Testis (tissue), 2 donors: ENCODE measurements around the gene AHCYL2.

ENCODE experiments used
- POLR2A ChIP-seq: fragments of 450-650 bp; IDR thresholded peaks from one replicate; pipeline ENCODE4 v1.6.1; 2017; ENCODE audit warnings: antibody characterized with exemption, mild to moderate bottlenecking, moderate library complexity
- TF ChIP-seq, protein P1 (sequence below), 3 experiments: fragments of 450-650 bp in 2 of 3; fragments of 200-600 bp in 1 of 3; sonication (generic) in 1 of 3; IDR thresholded peaks; one replicate each; pipeline ENCODE4 v1.5.1; 2016 to 2019; ENCODE audit warnings: antibody characterized with exemption in 3 of 3, mild to moderate bottlenecking in 2 of 3, moderate library complexity in 1 of 3

DNA sequence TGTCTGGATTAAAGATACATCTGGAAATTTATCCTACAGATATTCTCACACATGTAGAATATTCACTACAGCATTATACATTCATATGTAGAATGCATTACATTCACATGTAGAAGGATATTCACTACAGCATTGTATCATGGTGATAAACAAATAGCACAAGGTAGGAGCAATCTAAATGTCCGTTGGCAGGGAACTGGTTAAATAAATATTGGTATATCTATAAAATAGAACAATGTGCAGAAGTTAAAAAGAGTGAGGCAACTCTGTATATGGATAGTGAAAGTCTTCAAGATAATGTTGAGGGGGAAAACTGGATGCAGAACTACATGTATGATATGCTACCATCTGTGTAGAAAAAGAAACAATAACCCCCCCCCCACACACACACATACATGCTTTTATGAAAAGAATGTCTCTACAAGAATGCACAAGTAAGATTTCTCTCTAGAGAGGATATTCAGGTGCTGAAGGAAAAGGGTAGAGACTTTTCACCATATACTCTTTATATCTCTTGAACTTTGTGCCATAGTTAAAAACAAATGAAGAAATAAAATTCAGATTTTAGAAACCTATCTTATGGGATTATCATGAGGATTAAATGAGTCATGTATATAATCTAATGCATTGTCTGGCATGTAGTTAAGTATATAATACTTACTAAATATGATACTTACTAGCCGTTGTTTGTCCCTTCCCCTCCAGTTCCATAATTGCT is 123.4 kb downstream of the AHCYL2 start:
- TF ChIP-seq, protein P1, sequence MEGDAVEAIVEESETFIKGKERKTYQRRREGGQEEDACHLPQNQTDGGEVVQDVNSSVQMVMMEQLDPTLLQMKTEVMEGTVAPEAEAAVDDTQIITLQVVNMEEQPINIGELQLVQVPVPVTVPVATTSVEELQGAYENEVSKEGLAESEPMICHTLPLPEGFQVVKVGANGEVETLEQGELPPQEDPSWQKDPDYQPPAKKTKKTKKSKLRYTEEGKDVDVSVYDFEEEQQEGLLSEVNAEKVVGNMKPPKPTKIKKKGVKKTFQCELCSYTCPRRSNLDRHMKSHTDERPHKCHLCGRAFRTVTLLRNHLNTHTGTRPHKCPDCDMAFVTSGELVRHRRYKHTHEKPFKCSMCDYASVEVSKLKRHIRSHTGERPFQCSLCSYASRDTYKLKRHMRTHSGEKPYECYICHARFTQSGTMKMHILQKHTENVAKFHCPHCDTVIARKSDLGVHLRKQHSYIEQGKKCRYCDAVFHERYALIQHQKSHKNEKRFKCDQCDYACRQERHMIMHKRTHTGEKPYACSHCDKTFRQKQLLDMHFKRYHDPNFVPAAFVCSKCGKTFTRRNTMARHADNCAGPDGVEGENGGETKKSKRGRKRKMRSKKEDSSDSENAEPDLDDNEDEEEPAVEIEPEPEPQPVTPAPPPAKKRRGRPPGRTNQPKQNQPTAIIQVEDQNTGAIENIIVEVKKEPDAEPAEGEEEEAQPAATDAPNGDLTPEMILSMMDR (IDR thresholded peaks at IDR 0.05), result no peak
- TF ChIP-seq POLR2A, result no peak
